Right lobe of liver (tissue), 4 donors: ENCODE data around the gene PELO.

Experiments used
- POLR2A ChIP-seq: fragments of 450-650 bp; IDR thresholded peaks from one replicate; pipeline ENCODE4 v1.6.1; 2017; ENCODE audit warnings: antibody characterized with exemption, mild to moderate bottlenecking
- TF ChIP-seq, protein P1 (sequence below), 4 donors: fragments of 200-600 bp in 3 of 4; fragments of 450-650 bp in 1 of 4; IDR thresholded peaks; one replicate each; pipeline versions ENCODE4 v1.5.1 to v1.8.0; 2016 to 2022; ENCODE audit warnings: antibody characterized with exemption in 4 of 4, mild to moderate bottlenecking in 2 of 4
- donor health status: DM: no; HTN: no; CAD: no.
- donor health status: DM: no; HTN: no; CAD: no.
- donor health status: DM: no; HTN: yes; CAD: no.

DNA sequence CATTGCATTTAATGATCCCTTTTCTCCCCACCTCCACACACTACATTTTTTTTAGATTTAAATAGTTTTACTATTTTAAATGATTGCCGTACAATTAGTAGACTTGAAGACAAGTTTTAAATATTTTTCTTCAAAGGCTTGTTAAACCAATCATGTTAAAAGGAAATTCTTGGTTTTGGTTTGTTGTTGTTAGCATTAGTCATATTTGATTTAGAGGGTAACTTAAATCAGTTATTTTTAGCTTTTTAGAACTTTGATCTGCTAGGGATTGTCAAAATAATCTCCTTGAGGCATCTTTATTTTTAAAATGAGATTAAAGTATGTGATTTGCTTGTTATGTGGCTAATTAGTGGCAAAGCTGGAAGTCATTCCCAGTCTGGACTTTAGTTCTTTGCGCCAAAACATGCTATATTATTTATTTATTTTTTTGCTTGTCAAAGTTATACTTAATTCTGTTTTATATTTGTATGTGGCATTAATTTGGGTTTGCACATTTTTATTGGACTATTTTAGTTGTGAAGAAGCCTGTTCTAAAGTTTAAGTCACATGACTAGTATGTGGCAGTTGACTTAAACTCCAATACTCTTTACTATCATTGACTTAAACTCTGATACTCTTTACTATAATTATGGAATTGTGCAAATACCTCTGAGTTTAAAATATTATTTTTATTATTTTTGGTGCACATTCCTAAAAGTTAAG lies 14.7 kb downstream of the PELO start:
- TF ChIP-seq, protein P1, sequence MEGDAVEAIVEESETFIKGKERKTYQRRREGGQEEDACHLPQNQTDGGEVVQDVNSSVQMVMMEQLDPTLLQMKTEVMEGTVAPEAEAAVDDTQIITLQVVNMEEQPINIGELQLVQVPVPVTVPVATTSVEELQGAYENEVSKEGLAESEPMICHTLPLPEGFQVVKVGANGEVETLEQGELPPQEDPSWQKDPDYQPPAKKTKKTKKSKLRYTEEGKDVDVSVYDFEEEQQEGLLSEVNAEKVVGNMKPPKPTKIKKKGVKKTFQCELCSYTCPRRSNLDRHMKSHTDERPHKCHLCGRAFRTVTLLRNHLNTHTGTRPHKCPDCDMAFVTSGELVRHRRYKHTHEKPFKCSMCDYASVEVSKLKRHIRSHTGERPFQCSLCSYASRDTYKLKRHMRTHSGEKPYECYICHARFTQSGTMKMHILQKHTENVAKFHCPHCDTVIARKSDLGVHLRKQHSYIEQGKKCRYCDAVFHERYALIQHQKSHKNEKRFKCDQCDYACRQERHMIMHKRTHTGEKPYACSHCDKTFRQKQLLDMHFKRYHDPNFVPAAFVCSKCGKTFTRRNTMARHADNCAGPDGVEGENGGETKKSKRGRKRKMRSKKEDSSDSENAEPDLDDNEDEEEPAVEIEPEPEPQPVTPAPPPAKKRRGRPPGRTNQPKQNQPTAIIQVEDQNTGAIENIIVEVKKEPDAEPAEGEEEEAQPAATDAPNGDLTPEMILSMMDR (IDR thresholded peaks at IDR 0.05) = no peak
- TF ChIP-seq POLR2A = no peak
